H1 (cell line): Measurements from ENCODE around the gene AMHR2. TPM values are rescaled to one million over a fixed set of nuclear protein-coding genes. Genes with fewer than 3 reads are reported as not detected.

Experiments
- CTCF ChIA-PET: fragments of 300-600 bp; sonication (Branson Sonifier 250); formaldehyde crosslinking; loops from one replicate; lab custom pipeline; 2021; ENCODE audit not compliant: partially characterized antibody; lab: Charles Lee
- POLR2A ChIA-PET: fragments of 300-600 bp; sonication (Branson Sonifier 250); formaldehyde crosslinking; loops from one replicate; lab custom pipeline; 2021; ENCODE audit warnings: inconsistent platforms; ENCODE audit not compliant: partially characterized antibody; lab: Charles Lee
- DNase-seq, 2 experiments: peaks; one replicate each; pipeline versions ENCODE4 v3.0.0 to v3.0.0-alpha.2; 2010 to 2022; ENCODE audit warnings: low spot score in 2 of 2, low read depth in 1 of 2, mixed read lengths in 1 of 2
- FAIRE-seq: peaks from 2 replicates; lab custom pipeline; 2011; peaks lifted over from hg19 to GRCh38; lab: Jason Lieb, UNC
- H2AFZ ChIP-seq: 2 replicates; pipeline ENCODE4 v1.8.1; 2012; ENCODE audit warnings: low read length, inconsistent platforms
- H2AK5ac ChIP-seq: 2 replicates; pipeline ENCODE4 v1.6.1; 2013; ENCODE audit warnings: low read depth, low read length
- H2BK120ac ChIP-seq: replicated peaks from 2 replicates; pipeline ENCODE3; 2013; ENCODE audit warnings: low read depth, low read length, inconsistent platforms
- H2BK12ac ChIP-seq: 2 replicates; pipeline ENCODE4 v1.6.1; 2013; ENCODE audit warnings: low read depth, low read length
- H2BK15ac ChIP-seq: 2 replicates; pipeline ENCODE4 v1.6.1; 2013; ENCODE audit warnings: low read length
- H2BK20ac ChIP-seq: 2 replicates; pipeline ENCODE4 v1.6.1; 2013; ENCODE audit warnings: low read length
- H2BK5ac ChIP-seq: 2 replicates; pipeline ENCODE4 v1.6.1; 2013; ENCODE audit warnings: low read depth, low read length
- H3K14ac ChIP-seq: 2 replicates; pipeline ENCODE4 v1.6.1; 2013; ENCODE audit warnings: inconsistent platforms; ENCODE audit not compliant: insufficient read length
- H3K18ac ChIP-seq: 2 replicates; pipeline ENCODE4 v1.6.1; 2013; ENCODE audit warnings: low read length; ENCODE audit errors: extremely low read depth
- H3K23ac ChIP-seq: 2 replicates; pipeline ENCODE4 v1.6.1; 2013; ENCODE audit warnings: inconsistent platforms; ENCODE audit not compliant: insufficient read length
- H3K23me2 ChIP-seq: 2 replicates; pipeline ENCODE4 v1.6.1; 2013; ENCODE audit warnings: low read depth, low read length
- H3K27ac ChIP-seq: 2 replicates; pipeline ENCODE4 v1.6.1; 2011; ENCODE audit warnings: low read depth, low read length, inconsistent platforms
- H3K27me3 ChIP-seq, 4 experiments: replicated peaks in 1 of 4; 1 replicate in 1 of 4; 2 replicates in 3 of 4; pipeline versions ENCODE4 v1.6.1 to v1.8.1; 2011 to 2013; ENCODE audit warnings: low read length in 3 of 4, mild to moderate bottlenecking in 3 of 4, inconsistent platforms in 2 of 4, mixed read lengths in 2 of 4, moderate library complexity in 1 of 4; ENCODE audit not compliant: control insufficient read depth in 3 of 4, insufficient read depth in 3 of 4; ENCODE audit errors: extremely low read depth in 1 of 4
- H3K36me3 ChIP-seq, 4 experiments: 2 replicates each; pipeline versions ENCODE4 v1.6.1 to v1.8.1; 2011 to 2013; ENCODE audit warnings: mild to moderate bottlenecking in 4 of 4, low read length in 3 of 4, moderate library complexity in 2 of 4, control low read depth in 1 of 4, inconsistent platforms in 1 of 4; ENCODE audit not compliant: insufficient read depth in 4 of 4, control insufficient read depth in 2 of 4
- H3K4ac ChIP-seq: replicated peaks from 2 replicates; pipeline ENCODE3; 2013; ENCODE audit warnings: low read length, low read depth, mixed read lengths, inconsistent platforms; ENCODE audit not compliant: insufficient read length
- H3K4me1 ChIP-seq, 4 experiments: replicated peaks in 1 of 4; 1 replicate in 1 of 4; 2 replicates in 3 of 4; pipeline versions ENCODE4 v1.6.1 to v1.8.1; 2011 to 2013; ENCODE audit warnings: low read length in 3 of 4, inconsistent platforms in 2 of 4, mixed read lengths in 1 of 4; ENCODE audit not compliant: insufficient read depth in 4 of 4, control insufficient read depth in 3 of 4
- H3K4me2 ChIP-seq, 2 experiments: 2 replicates each; pipeline versions ENCODE4 v1.6.1 to v1.8.1; 2011 to 2013; ENCODE audit warnings: low read depth in 2 of 2, low read length in 2 of 2, control low read depth in 1 of 2, inconsistent platforms in 1 of 2, mild to moderate bottlenecking in 1 of 2; ENCODE audit not compliant: insufficient read depth in 1 of 2
- H3K4me3 ChIP-seq, 4 experiments: fragments of 200-600, 300-600 bp in 1 of 4; sonication (generic), shearing (Covaris generic), sonication (Bioruptor Twin) in 1 of 4; 2 replicates each; pipeline versions ENCODE4 v1.5.1 to v1.8.1; 2011 to 2016; ENCODE audit warnings: low read length in 4 of 4, low read depth in 3 of 4, control low read depth in 2 of 4, inconsistent platforms in 2 of 4, mild to moderate bottlenecking in 2 of 4, mixed read lengths in 1 of 4, moderate library complexity in 1 of 4; ENCODE audit not compliant: insufficient read depth in 2 of 4; ENCODE audit errors: extremely low read depth in 1 of 4
- H3K56ac ChIP-seq: replicated peaks from 2 replicates; pipeline ENCODE3; 2013; ENCODE audit warnings: low read depth, mild to moderate bottlenecking, mixed read lengths, low read length, inconsistent platforms; ENCODE audit not compliant: insufficient read length
- H3K79me1 ChIP-seq: 2 replicates; pipeline ENCODE4 v1.6.1; 2013; ENCODE audit warnings: low read depth, low read length, control low read depth
- H3K79me2 ChIP-seq, 2 experiments: 2 replicates each; pipeline versions ENCODE4 v1.6.1 to v1.8.1; 2012 to 2013; ENCODE audit warnings: low read length in 2 of 2, mild to moderate bottlenecking in 2 of 2, inconsistent platforms in 1 of 2; ENCODE audit not compliant: insufficient read depth in 2 of 2, control insufficient read depth in 1 of 2
- H3K9ac ChIP-seq, 4 experiments: replicated peaks in 1 of 4; 1 replicate in 1 of 4; 2 replicates in 3 of 4; pipeline versions ENCODE4 v1.6.1 to v1.8.1; 2011 to 2013; ENCODE audit warnings: low read depth in 3 of 4, low read length in 3 of 4, control low read depth in 2 of 4, mild to moderate bottlenecking in 2 of 4, moderate library complexity in 2 of 4, inconsistent platforms in 1 of 4; ENCODE audit errors: extremely low read depth in 1 of 4
- H3K9me3 ChIP-seq, 2 experiments: 2 replicates each; pipeline versions ENCODE4 v1.6.1 to v1.8.1; 2012 to 2013; ENCODE audit warnings: mild to moderate bottlenecking in 2 of 2, moderate library complexity in 2 of 2, control low read depth in 1 of 2, inconsistent platforms in 1 of 2, low read depth in 1 of 2, low read length in 1 of 2, mixed read lengths in 1 of 2; ENCODE audit not compliant: insufficient read depth in 2 of 2
- H4K20me1 ChIP-seq, 2 experiments: replicated peaks in 1 of 2; 2 replicates each; pipeline versions ENCODE3 to v1.8.1; 2011 to 2013; ENCODE audit warnings: inconsistent platforms in 2 of 2, low read length in 2 of 2, mild to moderate bottlenecking in 1 of 2; ENCODE audit not compliant: insufficient read depth in 2 of 2, control insufficient read depth in 1 of 2
- H4K5ac ChIP-seq: 2 replicates; pipeline ENCODE4 v1.6.1; 2013; ENCODE audit warnings: low read length, low read depth, mixed read lengths, inconsistent platforms; ENCODE audit not compliant: insufficient read length
- H4K8ac ChIP-seq: 2 replicates; pipeline ENCODE4 v1.8.0; 2013; ENCODE audit warnings: mild to moderate bottlenecking, moderate library complexity, low read length, inconsistent platforms; ENCODE audit not compliant: insufficient read depth; ENCODE audit errors: extremely low read depth
- H4K91ac ChIP-seq: replicated peaks from 2 replicates; pipeline ENCODE3; 2013; ENCODE audit warnings: low read length, mixed read lengths, inconsistent platforms; ENCODE audit not compliant: insufficient read length
- ATF2 ChIP-seq: IDR thresholded peaks from 2 replicates; pipeline ENCODE4 v1.6.1; 2012; ENCODE audit warnings: low read length, inconsistent platforms
- BRCA1 ChIP-seq: IDR thresholded peaks from 2 replicates; pipeline ENCODE4 v1.6.1; 2012; ENCODE audit warnings: low read depth, low read length, improper control_type of control experiment
- CEBPB ChIP-seq: IDR thresholded peaks from 2 replicates; pipeline ENCODE4 v1.6.1; 2012; ENCODE audit warnings: low read depth, low read length
- CREB1 ChIP-seq: IDR thresholded peaks from 2 replicates; pipeline ENCODE4 v1.6.1; 2012; ENCODE audit warnings: inconsistent platforms
- GABPA ChIP-seq: IDR thresholded peaks from 2 replicates; pipeline ENCODE4 v1.6.1; 2011; ENCODE audit warnings: mild to moderate bottlenecking, low read length, moderate library complexity, borderline replicate concordance; ENCODE audit not compliant: insufficient read depth
- GTF2F1 ChIP-seq: IDR thresholded peaks from 2 replicates; pipeline ENCODE4 v1.6.1; 2012; ENCODE audit warnings: low read depth, low read length, improper control_type of control experiment, borderline replicate concordance
- KDM5A ChIP-seq: fragments of 200-600 bp; IDR thresholded peaks from 2 replicates; pipeline ENCODE4 v1.7.1; 2012; ENCODE audit warnings: mild to moderate bottlenecking, low read length, inconsistent platforms, mixed read lengths
- POU5F1 ChIP-seq: IDR thresholded peaks from 2 replicates; pipeline ENCODE4 v1.6.1; 2011; ENCODE audit warnings: low read depth, mild to moderate bottlenecking, low read length, moderate library complexity
- RFX5 ChIP-seq: IDR thresholded peaks from 2 replicates; pipeline ENCODE4 v1.6.1; 2011; ENCODE audit warnings: low read depth, low read length, improper control_type of control experiment, borderline replicate concordance
- RNF2 ChIP-seq: fragments of 200-900, 300-1000 bp; sonication (generic); IDR thresholded peaks from 2 replicates; pipeline ENCODE4 v1.7.1; 2016; ENCODE audit warnings: borderline replicate concordance, low read depth, mild to moderate bottlenecking, antibody characterized with exemption, low read length; ENCODE audit not compliant: poor library complexity, severe bottlenecking; ENCODE audit errors: missing control alignments
- SIX5 ChIP-seq: IDR thresholded peaks from 2 replicates; pipeline ENCODE4 v1.6.1; 2011; ENCODE audit warnings: mild to moderate bottlenecking, low read depth, low read length
- SP2 ChIP-seq: IDR thresholded peaks from 2 replicates; pipeline ENCODE4 v1.6.1; 2012; ENCODE audit warnings: mild to moderate bottlenecking, low read length, inconsistent platforms
- TEAD4 ChIP-seq: IDR thresholded peaks from 2 replicates; pipeline ENCODE4 v1.6.1; 2012; ENCODE audit warnings: low read depth, low read length, inconsistent platforms, mixed read lengths
- WGBS, 2 experiments: shearing (Covaris generic) in 1 of 2; methylation state at CpG; one replicate each; pipeline versions ENCODE4 v1.1.6 to v1.1.7; 2013 to 2015; ENCODE audit warnings: low lambda C conversion rate in 2 of 2, mixed read lengths in 2 of 2, inconsistent platforms in 1 of 2, low coverage in 1 of 2, missing lambda C conversion rate in 1 of 2; ENCODE audit not compliant: insufficient replicate concordance in 2 of 2, insufficient coverage in 1 of 2, insufficient read length in 1 of 2; ENCODE audit errors: extremely low coverage in 1 of 2, missing lambda C conversion rate in 1 of 2; 5-methylcytosine and 5-hydroxymethylcytosine counted together
- polyA plus RNA-seq, 7 experiments: library from polyadenylated mRNA; depleted of rRNA in 3 of 7; stranded (reverse) in 5 of 7; unstranded in 2 of 7; fragments of >200 nt in 5 of 7; fragments of 200-250 nt in 2 of 7; gene quantifications; 1 replicate in 5 of 7; 2 replicates in 1 of 7; 4 replicates in 1 of 7; pipeline versions ENCODE4 v1.2.1 to v1.2.3, GENCODE V29; 2011 to 2013; ENCODE audit warnings: missing spikeins in 2 of 7, mixed read lengths in 2 of 7
- total RNA-seq: library from RNA; stranded (reverse); fragmentation: NEBNext Ultra II Directional; extraction: Animal tissue kit (Norgen Biotek cat#: 25700); gene quantifications from 2 replicates; pipeline ENCODE4 v1.2.1, GENCODE V29; 2021

Gene AMHR2
- total and polyA plus RNA-seq, 2 of the 8 experiments (the other 6 are each of a cell fraction or from before 2014, with no cell fraction given) = 0.29 to 0.35 TPM

- no peak overlapping the region for H3K18ac ChIP-seq
- H3K4me2 ChIP-seq = no peak overlapping the region
- H4K20me1 ChIP-seq = no peaks in the 10 kb centered on the region
- WGBS, 2 experiments = 95% methylated on average over 2 of the region's 2 CpGs; no CpG with 5 or more reads in 1 of the 2 experiments
- no peak overlapping the region for H2BK12ac ChIP-seq
- H3K4me1 ChIP-seq = peaks cover 0 to 5% (median 1%) of the 10 kb centered on the region in 4 experiments; a peak in 4 of 7 replicates
- H2BK120ac ChIP-seq = no peak overlapping the region
- no peak overlapping the region for H3K4me3 ChIP-seq
- H2BK15ac ChIP-seq = no peak overlapping the region
- no peak overlapping the region for H2AK5ac ChIP-seq
- H3K23me2 ChIP-seq = no peaks in the 10 kb centered on the region
- H3K27me3 ChIP-seq = no peaks in the 10 kb centered on the region
- FAIRE-seq (no peak), DNase-seq (no peak)
- H3K23ac ChIP-seq = no peak overlapping the region
- no peak overlapping the region for H3K56ac ChIP-seq
- no peaks in the 10 kb centered on the region for H3K79me2 ChIP-seq
- no peak overlapping the region for H2BK20ac ChIP-seq
- no peak overlapping the region for H3K27ac ChIP-seq
- no peak overlapping the region for H3K4ac ChIP-seq
- ChIA-PET CTCF (interaction anchor here (1.0 to 4.2 kb wide), 8 partner anchors 12 to 99 kb away, joined by 3 to 54 read pairs (median 14); partner anchors contain the start of genes AAAS and SP1), POLR2A (interaction anchor here (0.8 to 1.7 kb wide), 3 partner anchors 11 to 74 kb away, joined by 3 to 4 read pairs (median 4); no protein-coding TSS in a partner anchor)
- no peaks in the 10 kb centered on the region for H3K36me3 ChIP-seq
- H3K79me1 ChIP-seq = no peaks in the 10 kb centered on the region
- no peaks in the 10 kb centered on the region for H3K9me3 ChIP-seq
- no peak overlapping the region for H3K9ac ChIP-seq
- H2BK5ac ChIP-seq = no peak overlapping the region
- no peak overlapping the region for H3K14ac ChIP-seq
- no peak overlapping the region for H4K8ac ChIP-seq
- no peak overlapping the region for H2AFZ ChIP-seq
- H4K5ac ChIP-seq = no peak overlapping the region
- H4K91ac ChIP-seq = no peak overlapping the region
- no peak for TF ChIP-seq ATF2
- TF ChIP-seq SP2 = no peak
- TF ChIP-seq TEAD4 = no peak
- no peak for TF ChIP-seq BRCA1
- TF ChIP-seq GTF2F1 = no peak
- no peak for TF ChIP-seq CREB1
- no peak for TF ChIP-seq KDM5A
- no peak for TF ChIP-seq GABPA
- TF ChIP-seq POU5F1 = no peak
- TF ChIP-seq RFX5 = no peak
- no peak for TF ChIP-seq CEBPB
- no peak for TF ChIP-seq RNF2
- no peak for TF ChIP-seq SIX5
Measured at GRCh38 chr12:53419756-53420155, 3.9 kb upstream of the AMHR2 start.
